Stimulated activated CD8-positive, alpha-beta memory T cell treated with anti-CD3 and anti-CD28 coated beads, Interleukin-2, amount 100 ng/mL, for 48 hours (primary cell): ENCODE results near the gene CFAP92.

Source experiments
- DNase-seq, 2 donors: peaks; one replicate each; pipeline ENCODE4 v3.0.0-alpha.2; 2020; ENCODE audit warnings: low read depth in 2 of 2

The CFAP92 gene

GRCh38 chr3:129007792-129008191 lies 13.9 kb upstream of the CFAP92 start:
- no peak for DNase-seq

- DNase-seq = no peak
Measured at GRCh38 chr3:129006864-129007263, 13.0 kb upstream of the CFAP92 start.

- DNase-seq = no peak
Measured at GRCh38 chr3:129005526-129006303, 11.8 kb upstream of the CFAP92 start.

GRCh38 chr3:129004639-129005295 lies 10.9 kb upstream of the CFAP92 start:
- DNase-seq = no peak

- DNase-seq = peak in 1 of 2 donors; percentile 38
Measured at GRCh38 chr3:129003578-129004112, 9.8 kb upstream of the CFAP92 start.

- DNase-seq = no peak
Measured at GRCh38 chr3:129002573-129003569, 9.0 kb upstream of the CFAP92 start.

- no peak for DNase-seq
Measured at GRCh38 chr3:129001806-129002572, 8.1 kb upstream of the CFAP92 start.

- DNase-seq = no peak
Measured at GRCh38 chr3:129001101-129001805, 7.4 kb upstream of the CFAP92 start, which contains the start of gene EFCC1. Gene EFCC1, plus strand, starts transcription at chr3:129001304. Its CDS starts 325 bp downstream, at chr3:129001629.

GRCh38 chr3:129000742-129001100 lies 6.8 kb upstream of the CFAP92 start:
- DNase-seq = no peak

- DNase-seq = no peak
Measured at GRCh38 chr3:128999102-128999501, 5.2 kb upstream of the CFAP92 start.

- DNase-seq = no peak
Measured at GRCh38 chr3:128998561-128998960, 4.7 kb upstream of the CFAP92 start.

- DNase-seq = no peak
Measured at GRCh38 chr3:128997486-128998133, 3.7 kb upstream of the CFAP92 start.

GRCh38 chr3:128996726-128997125 lies 2.9 kb upstream of the CFAP92 start:
- DNase-seq = no peak

GRCh38 chr3:128996200-128996599 lies 2.3 kb upstream of the CFAP92 start:
- no peak for DNase-seq

- DNase-seq = no peak
Measured at GRCh38 chr3:128995737-128996136, 1.9 kb upstream of the CFAP92 start.

GRCh38 chr3:128994581-128995546 lies 988 bp upstream of the CFAP92 start:
- DNase-seq = no peak

GRCh38 chr3:128994173-128994512 lies 267 bp upstream of the CFAP92 start:
- no peak for DNase-seq

- DNase-seq = no peak
Measured at GRCh38 chr3:128992926-128993460, 883 bp downstream of the CFAP92 start.
